Measurements from ENCODE around the gene DNAAF3.

DNA sequence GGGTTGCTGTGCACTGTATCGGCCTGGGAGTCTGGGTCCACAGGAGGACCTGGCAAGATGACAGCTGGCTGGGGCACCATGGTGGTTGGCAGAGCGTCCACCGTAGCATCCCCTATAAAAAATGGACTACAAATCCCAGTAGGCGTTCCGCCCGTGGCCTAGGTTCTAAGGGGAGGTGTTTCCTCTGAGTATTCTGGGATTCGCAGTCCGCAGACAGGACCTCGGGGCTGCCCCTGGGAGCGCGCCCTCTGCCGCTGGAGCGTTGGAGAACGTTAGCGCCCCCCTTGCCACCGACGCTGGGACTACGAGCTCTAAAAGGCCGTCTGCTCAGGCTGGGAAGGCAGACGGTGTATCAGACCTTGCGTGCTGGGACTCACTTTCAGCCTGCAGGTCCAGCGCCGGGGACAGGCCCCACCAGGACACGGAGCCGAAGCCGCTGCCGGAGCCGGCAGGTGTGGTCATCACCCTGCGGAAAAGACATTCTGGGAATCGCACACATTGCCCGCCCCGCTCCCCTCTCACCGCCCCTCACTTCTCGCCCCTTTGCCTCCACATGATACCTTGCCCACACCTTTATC is 372 bp downstream of the DNAAF3 start:
- TF ChIP-seq, protein P1, sequence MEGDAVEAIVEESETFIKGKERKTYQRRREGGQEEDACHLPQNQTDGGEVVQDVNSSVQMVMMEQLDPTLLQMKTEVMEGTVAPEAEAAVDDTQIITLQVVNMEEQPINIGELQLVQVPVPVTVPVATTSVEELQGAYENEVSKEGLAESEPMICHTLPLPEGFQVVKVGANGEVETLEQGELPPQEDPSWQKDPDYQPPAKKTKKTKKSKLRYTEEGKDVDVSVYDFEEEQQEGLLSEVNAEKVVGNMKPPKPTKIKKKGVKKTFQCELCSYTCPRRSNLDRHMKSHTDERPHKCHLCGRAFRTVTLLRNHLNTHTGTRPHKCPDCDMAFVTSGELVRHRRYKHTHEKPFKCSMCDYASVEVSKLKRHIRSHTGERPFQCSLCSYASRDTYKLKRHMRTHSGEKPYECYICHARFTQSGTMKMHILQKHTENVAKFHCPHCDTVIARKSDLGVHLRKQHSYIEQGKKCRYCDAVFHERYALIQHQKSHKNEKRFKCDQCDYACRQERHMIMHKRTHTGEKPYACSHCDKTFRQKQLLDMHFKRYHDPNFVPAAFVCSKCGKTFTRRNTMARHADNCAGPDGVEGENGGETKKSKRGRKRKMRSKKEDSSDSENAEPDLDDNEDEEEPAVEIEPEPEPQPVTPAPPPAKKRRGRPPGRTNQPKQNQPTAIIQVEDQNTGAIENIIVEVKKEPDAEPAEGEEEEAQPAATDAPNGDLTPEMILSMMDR (IDR thresholded peaks at IDR 0.05) = no peak
- TF ChIP-seq POLR2A (IDR thresholded peaks at IDR 0.05) = no peak

Measured in lower leg skin (tissue), 3 donors.